Glutamatergic neuron (in vitro differentiated cells): Measurements from ENCODE around the gene FIS1. TPM values are rescaled to one million over a fixed set of nuclear protein-coding genes. Genes with fewer than 3 reads are reported as not detected.

ENCODE experiments used
- DNase-seq: peaks from one replicate; pipeline ENCODE4 v3.0.0; 2022
- H3K27ac Mint-ChIP-seq: one replicate; pipeline ENCODE4 v1.8.0; 2020; ENCODE audit warnings: mild to moderate bottlenecking, mixed read lengths, inconsistent platforms; ENCODE audit not compliant: unreplicated experiment
- H3K27me3 Mint-ChIP-seq: one replicate; pipeline ENCODE4 v1.8.0; 2020; ENCODE audit warnings: mild to moderate bottlenecking, moderate library complexity, mixed read lengths, inconsistent platforms; ENCODE audit not compliant: unreplicated experiment
- H3K36me3 Mint-ChIP-seq: one replicate; pipeline ENCODE4 v1.8.0; 2020; ENCODE audit warnings: mild to moderate bottlenecking, mixed read lengths, inconsistent platforms; ENCODE audit not compliant: unreplicated experiment
- H3K4me1 Mint-ChIP-seq: one replicate; pipeline ENCODE4 v1.8.0; 2020; ENCODE audit warnings: mild to moderate bottlenecking, low read depth, mixed read lengths, inconsistent platforms; ENCODE audit not compliant: unreplicated experiment
- H3K4me3 Mint-ChIP-seq: one replicate; pipeline ENCODE4 v1.8.0; 2020; ENCODE audit warnings: mild to moderate bottlenecking, mixed read lengths, inconsistent platforms; ENCODE audit not compliant: unreplicated experiment
- H3K9me3 Mint-ChIP-seq: one replicate; pipeline ENCODE4 v1.8.0; 2020; ENCODE audit warnings: mild to moderate bottlenecking, moderate library complexity, mixed read lengths, inconsistent platforms; ENCODE audit not compliant: unreplicated experiment
- CTCF ChIP-seq: fragments of 200-600 bp; sonication (generic); IDR thresholded peaks from one replicate; pipeline ENCODE4 v1.5.0; 2021; ENCODE audit not compliant: partially characterized antibody, unreplicated experiment
- total RNA-seq: library from RNA; stranded (reverse); fragmentation: NEBNext Ultra II Directional; extraction: Animal tissue kit (Norgen Biotek cat#: 25700); gene quantifications from one replicate; pipeline ENCODE4 v1.2.1, GENCODE V29; 2021; ENCODE audit not compliant: unreplicated experiment

FIS1 gene
- total RNA-seq, 1 donor from 2014 or later = 128 TPM

- Mint-ChIP-seq H3K4me1 (peaks cover 2% of the 10 kb centered on the region), H3K27ac (no peak overlapping the region), H3K27me3 (peaks cover 1% of the 10 kb centered on the region), H3K4me3 (no peak overlapping the region), H3K9me3 (peaks cover 2% of the 10 kb centered on the region), H3K36me3 (no peaks in the 10 kb centered on the region)
- no peak for TF ChIP-seq CTCF
- no peak for DNase-seq
Observed at GRCh38 chr7:101212014-101212413, 32.9 kb downstream of the FIS1 start.

GRCh38 chr7:101211501-101211900, 33.4 kb downstream of the FIS1 start:
- no peak overlapping the region for H3K27ac Mint-ChIP-seq
- H3K9me3 Mint-ChIP-seq = peaks cover 2% of the 10 kb centered on the region
- peaks cover 2% of the 10 kb centered on the region for H3K4me1 Mint-ChIP-seq
- DNase-seq = no peak
- peaks cover 1% of the 10 kb centered on the region for H3K27me3 Mint-ChIP-seq
- no peak overlapping the region for H3K4me3 Mint-ChIP-seq
- H3K36me3 Mint-ChIP-seq = no peaks in the 10 kb centered on the region
- no peak for TF ChIP-seq CTCF

- no peak for DNase-seq
- no peaks in the 10 kb centered on the region for H3K36me3 Mint-ChIP-seq
- H3K27me3 Mint-ChIP-seq = peaks cover 1% of the 10 kb centered on the region
Observed at GRCh38 chr7:101210143-101210542, 34.7 kb downstream of the FIS1 start.

GRCh38 chr7:101208794-101209193, 36.1 kb downstream of the FIS1 start:
- no peak overlapping the region for H3K27ac Mint-ChIP-seq

More at GRCh38 chr7:101210143-101210542, 34.7 kb downstream of the FIS1 start:
- H3K4me3 Mint-ChIP-seq = no peak overlapping the region
- no peaks in the 10 kb centered on the region for H3K4me1 Mint-ChIP-seq
- H3K9me3 Mint-ChIP-seq = peaks cover 2% of the 10 kb centered on the region
- no peak for TF ChIP-seq CTCF
- no peak overlapping the region for H3K27ac Mint-ChIP-seq

GRCh38 chr7:101207459-101207858, 37.4 kb downstream of the FIS1 start:
- TF ChIP-seq CTCF = no peak
- Mint-ChIP-seq H3K4me3 (no peak overlapping the region), H3K27me3 (peaks cover 8% of the 10 kb centered on the region), H3K4me1 (no peaks in the 10 kb centered on the region), H3K27ac (no peak overlapping the region), H3K9me3 (peaks cover 2% of the 10 kb centered on the region), H3K36me3 (no peaks in the 10 kb centered on the region)
- no peak for DNase-seq

More at GRCh38 chr7:101208794-101209193, 36.1 kb downstream of the FIS1 start:
- DNase-seq = no peak
- H3K4me3 Mint-ChIP-seq = no peak overlapping the region
- no peaks in the 10 kb centered on the region for H3K36me3 Mint-ChIP-seq
- H3K4me1 Mint-ChIP-seq = no peaks in the 10 kb centered on the region
- H3K27me3 Mint-ChIP-seq = peaks cover 1% of the 10 kb centered on the region
- peaks cover 2% of the 10 kb centered on the region for H3K9me3 Mint-ChIP-seq
- TF ChIP-seq CTCF = no peak
